NK-92 (cell line): ENCODE data around the gene CD276.
"Not testable (repeated sequence)": the region's sequence is repeated elsewhere in the genome, so short reads cannot be mapped to it uniquely, and the experiment has no call there.

Experiments
- DNase-seq: peaks from one replicate; lab custom pipeline; 2025; ENCODE audit not compliant: unreplicated experiment; lab: John Stamatoyannopoulos, UW

CD276 gene

DNA sequence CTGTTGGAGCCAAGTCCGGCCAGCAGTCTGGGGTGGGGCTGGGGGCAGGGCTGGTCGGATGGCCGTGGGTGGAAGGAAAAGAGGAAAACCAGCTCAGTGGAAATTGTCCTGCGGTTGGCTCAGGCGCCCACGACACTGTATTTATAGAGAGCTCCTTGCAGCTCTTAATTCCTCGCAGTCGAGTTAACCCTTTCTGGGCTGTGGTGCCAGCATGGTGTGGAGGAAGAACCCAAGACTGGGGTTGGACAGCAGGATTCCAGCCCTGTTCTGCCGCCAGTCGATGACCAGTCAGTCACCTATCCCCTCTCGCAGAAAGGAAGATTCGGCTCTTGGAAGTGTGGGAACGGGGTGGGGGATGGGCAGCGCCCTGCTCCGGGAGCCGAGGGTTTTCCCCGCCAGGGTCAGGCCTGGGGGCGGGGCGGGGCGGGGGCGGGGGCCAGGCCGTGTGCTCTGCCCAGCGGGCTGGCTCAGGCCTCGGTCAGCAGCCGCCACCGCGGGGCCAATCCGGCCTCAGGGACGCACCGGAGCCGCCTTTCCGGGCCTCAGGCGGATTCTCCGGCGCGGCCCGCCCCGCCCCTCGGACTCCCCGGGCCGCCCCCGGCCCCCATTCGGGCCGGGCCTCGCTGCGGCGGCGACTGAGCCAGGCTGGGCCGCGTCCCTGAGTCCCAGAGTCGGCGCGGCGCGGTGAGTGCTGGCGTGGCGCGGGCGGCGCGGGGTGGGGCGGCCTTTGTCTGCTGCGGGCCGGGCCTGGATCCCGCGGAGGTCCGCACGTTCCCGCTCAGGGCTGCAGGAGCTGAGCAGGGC, at the start of gene CD276:
CD276 (plus strand) TSS at position 607 of the 804 bp plus-strand sequence. CDS start 15,257 bp downstream, outside the sequence.
- no peak for DNase-seq

- no peak for DNase-seq
These were observed 46.7 kb upstream of the CD276 start for GRCh38 chr15:73637527-73637926.

DNA sequence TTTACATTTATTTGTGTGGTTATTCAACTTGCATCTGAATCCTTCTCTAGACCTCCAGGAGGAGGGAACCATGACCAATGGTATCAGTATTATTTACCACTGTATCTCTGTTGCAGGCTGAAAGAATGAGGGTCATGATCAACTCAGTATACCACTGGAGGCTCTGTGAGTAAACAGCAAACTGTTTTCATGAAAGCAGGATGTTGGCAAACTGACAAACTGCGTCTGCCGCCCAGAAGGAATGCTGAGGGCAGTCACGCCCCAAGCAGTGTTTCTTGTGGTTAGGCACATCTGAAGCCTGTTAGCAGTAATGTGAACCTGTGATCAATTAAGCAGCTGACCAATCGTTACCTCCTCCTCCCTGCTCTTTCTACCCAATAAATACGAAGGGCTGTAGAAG, 44.7 kb upstream of the CD276 start:
- DNase-seq = not testable (repeated sequence)

- no peak for DNase-seq
These were observed 36.7 kb upstream of the CD276 start for GRCh38 chr15:73647259-73648013.

DNA sequence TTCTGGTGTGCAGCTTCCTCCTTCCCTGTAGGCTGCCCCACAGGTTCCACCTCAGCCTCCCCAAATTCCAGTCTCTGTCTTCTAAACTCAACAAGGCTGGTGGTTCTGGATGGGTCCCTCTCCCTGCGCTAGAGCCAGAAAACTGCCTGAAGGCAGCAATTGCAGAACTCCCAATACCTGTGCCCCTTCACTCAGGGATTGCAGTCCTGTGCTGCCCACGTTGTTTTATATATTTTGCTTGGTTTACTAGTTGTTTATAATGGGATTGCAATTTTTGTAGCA, 36.2 kb upstream of the CD276 start:
- no peak for DNase-seq

DNA sequence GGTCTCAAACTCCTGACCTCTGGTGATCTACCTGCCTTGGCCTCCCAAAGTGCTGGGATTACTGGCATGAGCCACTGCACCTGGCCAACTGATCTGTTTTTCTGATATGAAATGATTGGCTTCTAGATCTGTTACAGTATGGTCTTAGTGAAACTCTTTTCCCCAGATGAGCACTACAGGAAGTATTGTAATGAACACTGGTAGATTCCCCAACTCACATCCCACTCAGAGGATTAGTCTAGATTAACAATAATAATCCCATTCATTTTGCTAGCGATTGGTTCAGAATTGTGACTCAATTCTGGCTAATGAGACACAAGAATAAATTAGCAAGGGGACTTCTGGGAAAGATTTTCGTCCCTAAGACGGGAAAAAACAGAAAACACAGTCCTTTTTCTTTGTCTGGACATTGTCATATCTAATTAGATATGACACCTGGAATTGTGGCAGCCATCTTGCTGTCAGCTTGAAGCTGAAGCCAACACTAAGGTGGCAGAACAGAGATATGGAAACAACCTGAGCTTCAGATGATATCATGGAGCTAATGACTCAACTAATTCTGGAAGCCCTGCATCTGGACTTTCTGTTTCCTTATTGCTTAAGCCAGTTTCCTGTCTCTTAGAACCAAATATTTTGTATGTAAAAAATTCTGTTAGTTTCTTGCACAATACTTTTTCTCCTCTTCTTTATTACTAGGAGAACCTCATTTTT, 33.6 kb upstream of the CD276 start:
- DNase-seq = no peak

- no peak for DNase-seq
These were observed 29.5 kb upstream of the CD276 start for GRCh38 chr15:73654659-73655058.

DNA sequence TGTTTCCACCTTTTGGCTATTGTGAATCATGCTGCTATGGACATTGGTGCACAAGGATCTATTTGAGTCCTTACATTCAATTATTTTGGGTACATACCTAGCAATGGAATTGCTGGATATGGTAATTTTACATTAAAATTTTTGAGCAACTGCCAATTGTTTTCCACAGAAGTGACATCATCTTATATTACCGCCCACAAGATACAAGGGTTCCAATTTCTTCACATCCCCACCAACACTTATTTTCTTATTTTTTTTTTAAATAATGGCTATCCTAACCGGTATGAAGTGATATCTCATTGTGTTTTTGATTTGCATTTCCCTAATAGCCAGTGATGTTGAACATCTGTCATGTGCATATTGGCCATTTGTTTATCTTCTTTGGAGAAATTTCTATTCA, 28.5 kb upstream of the CD276 start:
- DNase-seq = no peak

- no peak for DNase-seq
These were observed 25.5 kb upstream of the CD276 start for GRCh38 chr15:73658645-73659044.

DNA sequence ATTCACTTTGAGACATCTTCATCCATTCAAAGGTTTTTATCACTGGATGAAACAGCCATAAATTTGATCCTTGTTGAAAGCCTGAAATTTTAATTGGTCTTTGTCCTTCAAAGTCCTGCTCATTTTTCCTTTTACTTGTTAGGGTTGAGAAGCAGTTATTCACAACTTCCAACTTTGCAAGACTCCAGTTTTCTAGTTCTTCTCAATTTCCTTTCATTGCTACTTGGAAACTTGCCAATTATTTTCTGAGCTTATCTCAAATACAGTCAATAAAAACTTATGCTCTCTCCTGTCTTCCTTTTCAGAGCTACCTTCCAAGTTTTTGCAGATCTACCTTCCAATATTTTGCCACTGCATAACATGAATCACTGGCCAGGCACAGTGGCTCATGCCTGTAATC, 23.7 kb upstream of the CD276 start:
- no peak for DNase-seq

GRCh38 chr15:73674587-73674986, 9.6 kb upstream of the CD276 start:
- DNase-seq = no peak

DNA sequence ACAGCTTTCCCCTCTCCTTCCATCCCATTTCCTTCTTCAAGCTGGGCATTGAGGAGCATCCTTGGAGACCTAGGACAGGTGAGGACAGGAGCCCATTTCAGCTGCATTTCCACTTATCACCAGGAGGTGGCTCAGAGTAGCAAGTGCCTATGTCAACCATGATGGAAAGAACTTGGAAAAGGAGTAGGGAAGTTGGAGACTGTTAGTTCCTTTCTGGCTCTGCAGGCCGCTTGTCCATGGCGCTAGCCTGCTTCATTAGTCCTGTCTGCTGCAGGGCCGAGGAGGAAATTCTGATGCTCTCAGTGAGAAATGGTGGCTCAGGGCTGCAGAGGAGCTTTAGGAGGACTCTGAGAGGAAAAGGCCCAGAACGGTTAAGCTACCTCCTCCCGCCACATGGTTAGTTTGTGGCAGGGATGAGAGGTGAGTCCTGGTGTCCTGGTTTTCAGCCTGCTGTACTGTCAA, 7.0 kb upstream of the CD276 start:
- no peak for DNase-seq

GRCh38 chr15:73677733-73678132, 6.5 kb upstream of the CD276 start:
- DNase-seq = no peak

- DNase-seq = no peak
These were observed 5.7 kb upstream of the CD276 start for GRCh38 chr15:73678498-73678897.

DNA sequence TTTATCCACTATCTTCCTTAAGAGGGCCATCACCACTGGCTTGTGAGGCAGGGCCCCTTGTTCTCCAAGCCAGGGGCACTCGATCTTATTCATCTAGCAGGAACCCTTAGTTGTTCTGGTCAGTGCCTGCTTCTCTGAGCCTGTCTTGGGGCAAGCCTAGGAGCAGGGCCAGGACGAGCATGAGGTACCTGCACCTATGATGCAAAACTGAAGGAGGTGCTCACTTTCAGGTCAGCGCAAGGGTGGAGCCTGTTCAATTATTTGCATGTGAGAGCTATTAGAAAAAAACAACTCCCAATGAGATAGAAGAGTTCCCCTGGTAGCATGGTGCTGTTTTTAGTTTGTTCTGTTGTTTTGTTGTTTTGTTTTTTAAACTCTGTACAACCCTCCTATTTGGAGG, 5.0 kb upstream of the CD276 start:
- DNase-seq = no peak

- no peak for DNase-seq
These were observed 4.2 kb upstream of the CD276 start for GRCh38 chr15:73679964-73680363.

DNA sequence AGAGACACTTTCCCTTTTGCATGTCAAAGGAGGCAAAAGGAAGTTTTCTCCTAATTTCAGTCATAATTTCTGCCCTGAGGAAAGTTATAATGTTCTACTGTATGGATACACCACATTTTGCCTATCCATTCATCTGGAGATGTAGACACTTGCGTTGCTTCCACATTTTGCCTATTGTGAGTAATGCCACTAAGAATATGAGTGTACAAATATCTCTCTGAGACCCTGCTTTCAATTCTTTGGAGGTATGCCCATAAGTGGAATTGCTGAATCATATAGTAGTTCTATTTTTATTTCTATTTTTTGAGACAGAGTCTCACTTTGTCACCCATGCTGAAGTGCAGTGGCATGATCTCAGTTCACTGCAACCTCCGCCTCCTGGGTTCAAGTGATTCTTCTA, 3.6 kb upstream of the CD276 start:
- DNase-seq = no peak

DNA sequence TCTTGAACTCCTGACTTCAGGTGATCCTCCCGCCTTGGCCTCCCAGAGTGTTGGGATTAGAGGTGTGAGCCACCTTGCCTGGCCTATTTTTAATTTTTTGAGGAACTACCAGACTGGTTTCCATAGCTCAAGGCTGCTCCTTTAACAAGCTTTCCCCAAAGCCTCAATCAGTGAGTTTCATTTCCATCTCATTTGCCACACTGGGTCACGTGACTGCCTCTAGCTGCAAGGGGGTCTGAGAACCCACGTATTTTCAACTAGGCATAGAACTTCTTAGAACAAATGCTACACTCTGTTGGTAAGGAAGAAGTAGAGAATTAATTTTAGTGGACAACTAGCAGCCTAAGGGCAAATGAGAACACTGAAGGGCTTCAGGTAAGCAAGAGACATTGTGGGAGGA, 3.1 kb upstream of the CD276 start:
- DNase-seq = no peak

- no peak for DNase-seq
These were observed 2.2 kb upstream of the CD276 start for GRCh38 chr15:73681856-73682599.

DNA sequence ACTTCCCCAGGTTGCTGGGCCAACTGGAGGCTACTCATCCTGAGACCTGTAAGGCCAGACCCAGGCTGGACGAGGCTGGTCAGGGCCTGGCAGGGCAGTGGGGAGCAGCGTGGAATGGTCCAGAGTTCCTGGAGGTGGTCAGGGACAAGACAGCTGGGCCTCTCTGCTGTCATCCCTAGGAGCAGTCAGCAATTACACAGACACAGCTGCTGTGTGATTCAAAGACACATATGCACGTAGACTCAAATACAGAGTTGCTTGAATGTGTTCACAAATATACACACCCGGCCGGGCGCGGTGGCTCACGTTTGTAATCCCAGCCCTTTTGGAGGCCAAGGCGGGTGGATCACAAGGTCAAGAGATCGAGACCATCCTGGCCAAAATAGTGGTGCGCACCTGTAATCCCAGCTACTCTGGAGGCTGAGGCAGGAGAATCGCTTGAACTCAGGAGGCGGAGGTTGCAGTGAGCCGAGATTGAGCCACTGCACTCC, 1.5 kb upstream of the CD276 start:
- no peak for DNase-seq

- DNase-seq = no peak
These were observed 866 bp upstream of the CD276 start for GRCh38 chr15:73683257-73683776.
